CD14-positive monocyte (primary cell): ENCODE data around the gene CPEB1. TPM values are rescaled to one million over a fixed set of nuclear protein-coding genes. Genes with fewer than 3 reads are reported as not detected.

Experiments used
- DNase-seq, 3 donors: peaks; one replicate each; pipeline ENCODE4 v3.0.0-alpha.2; 2011 to 2022
- H2AFZ ChIP-seq: 2 replicates; pipeline ENCODE4 v1.6.0; 2012; ENCODE audit warnings: mild to moderate bottlenecking, low read depth, low read length, inconsistent platforms; ENCODE audit not compliant: insufficient read depth, poor library complexity, severe bottlenecking
- H3K27ac ChIP-seq, 2 donors: 1 replicate in 1 of 2; 2 replicates in 1 of 2; pipeline ENCODE4 v1.5.1; 2012 to 2013; ENCODE audit warnings: low read length in 2 of 2, control low read depth in 1 of 2, inconsistent platforms in 1 of 2, low read depth in 1 of 2, mild to moderate bottlenecking in 1 of 2
- H3K27me3 ChIP-seq, 2 donors: one replicate each; pipeline versions ENCODE4 v1.6.0 to v1.6.1; 2011 to 2013; ENCODE audit warnings: low read length in 2 of 2; ENCODE audit not compliant: control insufficient read depth in 2 of 2, insufficient read depth in 2 of 2
- H3K36me3 ChIP-seq, 2 donors: replicated peaks in 1 of 2; 1 replicate in 1 of 2; 2 replicates in 1 of 2; pipeline versions ENCODE4 v1.5.1 to v1.6.1; 2012 to 2013; ENCODE audit warnings: low read length in 2 of 2, control low read depth in 1 of 2, inconsistent platforms in 1 of 2, mild to moderate bottlenecking in 1 of 2; ENCODE audit not compliant: insufficient read depth in 2 of 2, control insufficient read depth in 1 of 2
- H3K4me1 ChIP-seq, 2 donors: 1 replicate in 1 of 2; 2 replicates in 1 of 2; pipeline versions ENCODE4 v1.5.1 to v1.6.1; 2012 to 2013; ENCODE audit warnings: low read length in 2 of 2, control low read depth in 1 of 2, inconsistent platforms in 1 of 2, mild to moderate bottlenecking in 1 of 2, moderate library complexity in 1 of 2; ENCODE audit not compliant: insufficient read depth in 2 of 2, control insufficient read depth in 1 of 2
- H3K4me2 ChIP-seq: replicated peaks from 2 replicates; pipeline ENCODE3; 2012; ENCODE audit warnings: low read length, moderate library complexity, mild to moderate bottlenecking; ENCODE audit not compliant: poor library complexity, severe bottlenecking; ENCODE audit errors: extremely low read depth
- H3K4me3 ChIP-seq, 3 experiments: fragments of 200-600 bp in 1 of 3; sonication (generic) in 1 of 3; replicated peaks in 1 of 3; 1 replicate in 2 of 3; 2 replicates in 1 of 3; pipeline ENCODE4 v1.5.1; 2011 to 2013; ENCODE audit warnings: low read length in 3 of 3, mild to moderate bottlenecking in 3 of 3, control low read depth in 2 of 3, low read depth in 2 of 3, inconsistent platforms in 1 of 3, moderate library complexity in 1 of 3
- H3K79me2 ChIP-seq: 2 replicates; pipeline ENCODE4 v1.6.0; 2012; ENCODE audit warnings: mild to moderate bottlenecking, control low read depth, inconsistent platforms, low read length, moderate library complexity; ENCODE audit not compliant: insufficient read depth
- H3K9ac ChIP-seq: 2 replicates; pipeline ENCODE4 v1.6.0; 2017; ENCODE audit warnings: low read length, mild to moderate bottlenecking; ENCODE audit not compliant: insufficient read depth, poor library complexity, severe bottlenecking
- H3K9me3 ChIP-seq, 2 donors: replicated peaks in 1 of 2; 1 replicate in 1 of 2; 2 replicates in 1 of 2; pipeline versions ENCODE4 v1.5.1 to v1.6.1; 2012 to 2013; ENCODE audit warnings: low read length in 2 of 2, control low read depth in 1 of 2; ENCODE audit not compliant: control insufficient read depth in 1 of 2, insufficient read depth in 1 of 2
- H4K20me1 ChIP-seq: 2 replicates; pipeline ENCODE4 v1.6.0; 2012; ENCODE audit warnings: mild to moderate bottlenecking, low read length, control low read depth, moderate library complexity; ENCODE audit not compliant: insufficient read depth
- H3K27ac Mint-ChIP-seq, 7 donors: one replicate each; pipeline ENCODE4 v1.8.0; 2020; ENCODE audit warnings: mild to moderate bottlenecking in 7 of 7, mixed read lengths in 7 of 7, moderate library complexity in 6 of 7, inconsistent platforms in 2 of 7
- H3K27me3 Mint-ChIP-seq, 3 donors: one replicate each; pipeline ENCODE4 v1.8.0; 2021 to 2022; ENCODE audit warnings: low read depth in 3 of 3, mild to moderate bottlenecking in 3 of 3, mixed read lengths in 3 of 3, moderate library complexity in 3 of 3, inconsistent platforms in 1 of 3
- H3K36me3 Mint-ChIP-seq, 2 donors: one replicate each; pipeline ENCODE4 v1.8.0; 2020; ENCODE audit warnings: mixed read lengths in 2 of 2, inconsistent platforms in 1 of 2, mild to moderate bottlenecking in 1 of 2
- H3K4me1 Mint-ChIP-seq: one replicate; pipeline ENCODE4 v1.8.0; 2020; ENCODE audit warnings: mild to moderate bottlenecking, mixed read lengths
- H3K4me3 Mint-ChIP-seq, 2 donors: one replicate each; pipeline ENCODE4 v1.8.0; 2020; ENCODE audit warnings: mild to moderate bottlenecking in 2 of 2, mixed read lengths in 2 of 2, moderate library complexity in 1 of 2
- H3K9me3 Mint-ChIP-seq, 7 donors: one replicate each; pipeline ENCODE4 v1.8.0; 2020 to 2022; ENCODE audit warnings: mixed read lengths in 7 of 7, mild to moderate bottlenecking in 6 of 7, moderate library complexity in 6 of 7, inconsistent platforms in 2 of 7
- CTCF ChIP-seq: fragments of 200-600 bp; IDR thresholded peaks from one replicate; pipeline ENCODE4 v1.8.0; 2022; ENCODE audit warnings: antibody characterized with exemption, mild to moderate bottlenecking
- WGBS: methylation state at CpG from one replicate; pipeline ENCODE4 v1.1.5; 2013; ENCODE audit warnings: missing lambda C conversion rate; ENCODE audit not compliant: insufficient coverage; 5-methylcytosine and 5-hydroxymethylcytosine counted together
- intact Hi-C, 2 donors: fragments of 100-400 bp; cut with micrococcal nuclease; formaldehyde crosslinking; loops; one replicate each; pipeline versions ENCODE4 v1.15.0 to v1.15.1; 2023
- polyA plus RNA-seq, 3 donors: library from polyadenylated mRNA; depleted of rRNA in 1 of 3; unstranded in 2 of 3; stranded (reverse) in 1 of 3; fragments of 300-500 nt in 2 of 3; fragments of >200 nt in 1 of 3; fragmentation: Illumina TruSeq in 2 of 3; gene quantifications; 1 replicate in 2 of 3; 2 replicates in 1 of 3; pipeline ENCODE4 v1.2.3, GENCODE V29; 2012 to 2021

The CPEB1 gene
- polyA plus RNA-seq, 3 donors = not detected

- H3K4me3 Mint-ChIP-seq = no peak overlapping the region
Observed at GRCh38 chr15:82552861-82553260, 94.3 kb downstream of the CPEB1 start.

GRCh38 chr15:82551646-82552247 lies 95.4 kb downstream of the CPEB1 start:
- Histone ChIP-seq H3K27me3 (no peaks in the 10 kb centered on the region), H2AFZ (no peak overlapping the region), H3K36me3 (no peaks in the 10 kb centered on the region), H3K4me2 (no peak overlapping the region), H3K79me2 (no peaks in the 10 kb centered on the region), H3K9me3 (no peaks in the 10 kb centered on the region), H3K27ac (no peak overlapping the region), H3K4me3 (no peak overlapping the region), H3K9ac (no peak overlapping the region), H4K20me1 (no peaks in the 10 kb centered on the region), H3K4me1 (no peaks in the 10 kb centered on the region)
- intact Hi-C loops = no loop called here
- no peak for DNase-seq
- no peak overlapping the region for H3K4me3 Mint-ChIP-seq
- no peak for TF ChIP-seq CTCF
- WGBS = no CpG with 5 or more reads among the region's 5 CpGs
- H3K27me3 Mint-ChIP-seq = peaks cover 2 to 5% (median 4%) of the 10 kb centered on the region in 3 donors
- H3K36me3 Mint-ChIP-seq = no peaks in the 10 kb centered on the region
- H3K27ac Mint-ChIP-seq = no peak overlapping the region
- no peaks in the 10 kb centered on the region for H3K4me1 Mint-ChIP-seq
- H3K9me3 Mint-ChIP-seq = peaks cover 0 to 3% (median 0%) of the 10 kb centered on the region in 7 donors

More at GRCh38 chr15:82552861-82553260, 94.3 kb downstream of the CPEB1 start:
- H3K27ac Mint-ChIP-seq = no peak overlapping the region
- no peak overlapping the region for H3K27ac ChIP-seq
- H3K9me3 Mint-ChIP-seq = peaks cover 0 to 3% (median 0%) of the 10 kb centered on the region in 7 donors
- intact Hi-C loops = no loop called here
- no peaks in the 10 kb centered on the region for H3K4me1 ChIP-seq
- whole genome bisulfite sequencing = no CpG with 5 or more reads among the region's 2 CpGs
- no peaks in the 10 kb centered on the region for H4K20me1 ChIP-seq
- no peaks in the 10 kb centered on the region for H3K9me3 ChIP-seq
- no peaks in the 10 kb centered on the region for H3K36me3 Mint-ChIP-seq
- no peak overlapping the region for H3K9ac ChIP-seq
- no peak overlapping the region for H3K4me2 ChIP-seq
- no peaks in the 10 kb centered on the region for H3K36me3 ChIP-seq
- no peak overlapping the region for H2AFZ ChIP-seq
- DNase-seq = no peak
- no peaks in the 10 kb centered on the region for H3K79me2 ChIP-seq
- H3K4me3 ChIP-seq = no peak overlapping the region
- TF ChIP-seq CTCF = no peak
- no peaks in the 10 kb centered on the region for H3K27me3 ChIP-seq
- peaks cover 3 to 4% (median 4%) of the 10 kb centered on the region in 3 donors for H3K27me3 Mint-ChIP-seq
- H3K4me1 Mint-ChIP-seq = no peaks in the 10 kb centered on the region
